Frontal cortex (tissue), 4 donors: ENCODE data around the gene CFAP97D2. TPM values are rescaled to one million over a fixed set of nuclear protein-coding genes. Genes with fewer than 3 reads are reported as not detected.
"Not testable (repeated sequence)": the region's sequence is repeated elsewhere in the genome, so short reads cannot be mapped to it uniquely, and the experiment has no call there.

Experiments
- DNase-seq, 2 donors: peaks; one replicate each; pipeline ENCODE4 v3.0.0; 2012; ENCODE audit warnings: low spot score in 2 of 2
- FAIRE-seq: peaks from 2 replicates; lab custom pipeline; 2012; peaks lifted over from hg19 to GRCh38; lab: Jason Lieb, UNC
- total RNA-seq: library from RNA; depleted of rRNA; stranded (reverse); fragments of >200 nt; gene quantifications from one replicate; pipeline ENCODE4 v1.2.3, GENCODE V29; 2014
- donor health status: control.
- donor health status: control.
- donor health status: control.

Gene CFAP97D2
- total RNA-seq, 1 donor from 2014 or later: not detected

- DNase-seq (no peak), FAIRE-seq (no peak)
Observed at GRCh38 chr13:114155926-114156883, 22.9 kb upstream of the CFAP97D2 start.

- no peak for DNase-seq
- FAIRE-seq: no peak
Observed at GRCh38 chr13:114157869-114158495, 21.1 kb upstream of the CFAP97D2 start.

GRCh38 chr13:114158869-114159666, 20.0 kb upstream of the CFAP97D2 start:
- DNase-seq, FAIRE-seq: not testable (repeated sequence)

GRCh38 chr13:114161028-114161556, 18.0 kb upstream of the CFAP97D2 start:
- FAIRE-seq (no peak), DNase-seq (no peak)

- peak in 1 of 2 donors; percentile 58 for DNase-seq
- FAIRE-seq: no peak
Observed at GRCh38 chr13:114161644-114162532, 17.2 kb upstream of the CFAP97D2 start.

GRCh38 chr13:114162533-114162922, 16.5 kb upstream of the CFAP97D2 start:
- FAIRE-seq (no peak), DNase-seq (no peak)

- no peak for FAIRE-seq
Observed at GRCh38 chr13:114164053-114164452, 15.0 kb upstream of the CFAP97D2 start.

GRCh38 chr13:114164681-114165429, 14.2 kb upstream of the CFAP97D2 start:
- no peak for DNase-seq

More at GRCh38 chr13:114164053-114164452, 15.0 kb upstream of the CFAP97D2 start:
- no peak for DNase-seq

GRCh38 chr13:114166381-114167131, 12.5 kb upstream of the CFAP97D2 start:
- DNase-seq (peak; percentile 68 to 74), FAIRE-seq (no peak)

More at GRCh38 chr13:114164681-114165429, 14.2 kb upstream of the CFAP97D2 start:
- no peak for FAIRE-seq

- DNase-seq (no peak), FAIRE-seq (no peak)
Observed at GRCh38 chr13:114167426-114167825, 11.6 kb upstream of the CFAP97D2 start.

- FAIRE-seq (no peak), DNase-seq (no peak)
Observed at GRCh38 chr13:114167885-114168284, 11.2 kb upstream of the CFAP97D2 start.

- no peak for DNase-seq
- FAIRE-seq: no peak
Observed at GRCh38 chr13:114173272-114173671, 5.8 kb upstream of the CFAP97D2 start.

- DNase-seq: no peak
- FAIRE-seq: no peak
Observed at GRCh38 chr13:114173745-114174144, 5.3 kb upstream of the CFAP97D2 start.

GRCh38 chr13:114174529-114174961, 4.5 kb upstream of the CFAP97D2 start:
- DNase-seq: no peak
- FAIRE-seq: no peak

- FAIRE-seq, DNase-seq: not testable (repeated sequence)
Observed at GRCh38 chr13:114176359-114176902, 2.6 kb upstream of the CFAP97D2 start.

GRCh38 chr13:114177245-114178010, 1.6 kb upstream of the CFAP97D2 start:
- DNase-seq (no peak), FAIRE-seq (no peak)
